NCI-H1694 treated with DMSO at 0.1 percent for 48 hours (cell line): Measurements from ENCODE around the gene CAMKK2.
"Not testable (repeated sequence)": the region's sequence is repeated elsewhere in the genome, so short reads cannot be mapped to it uniquely, and the experiment has no call there.

Experiments used
- DNase-seq: peaks from one replicate; lab custom pipeline; 2025; lab: John Stamatoyannopoulos, UW

CAMKK2 gene

DNA sequence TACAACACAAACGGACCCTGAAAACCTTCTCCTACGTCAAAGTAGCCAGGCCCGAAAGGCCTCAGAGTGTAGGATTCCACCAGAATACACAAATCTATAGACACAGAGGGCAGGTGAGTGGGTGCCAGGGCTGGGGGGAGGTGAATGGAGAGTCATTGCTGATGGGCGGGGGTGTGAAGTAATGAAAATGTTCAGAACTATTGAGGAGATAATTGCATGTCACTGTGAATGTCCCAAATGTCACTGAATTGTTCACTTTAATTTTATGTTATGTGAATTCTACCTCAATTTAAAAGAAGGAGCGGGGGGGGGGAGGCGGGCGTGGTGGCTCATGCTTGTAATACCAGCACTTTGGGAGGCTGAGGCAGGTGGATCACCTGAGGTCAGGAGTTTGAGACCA is 50.6 kb downstream of the CAMKK2 start:
- no peak for DNase-seq

DNA sequence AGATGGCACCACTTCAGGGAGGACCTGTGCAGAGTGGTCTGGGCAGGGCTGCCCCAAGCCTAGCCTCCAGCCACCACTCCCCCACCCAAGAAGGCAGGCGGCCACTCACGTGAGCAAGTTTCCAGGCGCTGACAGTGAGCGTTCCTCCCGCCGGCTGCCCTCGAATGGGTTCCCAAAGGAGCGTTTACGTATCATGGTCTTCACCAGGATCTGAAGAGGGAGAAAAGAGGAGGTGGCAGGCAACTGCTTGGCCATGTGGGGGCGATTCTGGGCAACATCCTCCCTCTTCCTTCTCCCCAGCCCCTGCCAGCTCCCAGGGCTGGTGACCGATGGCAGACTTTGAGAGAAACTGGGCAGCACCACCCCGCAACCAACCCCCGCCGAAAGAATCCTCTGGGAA is 51.5 kb downstream of the CAMKK2 start:
- DNase-seq: no peak

GRCh38 chr12:121241156-121241970 is 55.1 kb downstream of the CAMKK2 start:
- DNase-seq: no peak

- no peak for DNase-seq
These were observed 55.9 kb downstream of the CAMKK2 start for GRCh38 chr12:121240484-121241101.

GRCh38 chr12:121240062-121240420 is 56.5 kb downstream of the CAMKK2 start:
- DNase-seq: no peak

- no peak for DNase-seq
These were observed 57.0 kb downstream of the CAMKK2 start for GRCh38 chr12:121239351-121240061.

DNA sequence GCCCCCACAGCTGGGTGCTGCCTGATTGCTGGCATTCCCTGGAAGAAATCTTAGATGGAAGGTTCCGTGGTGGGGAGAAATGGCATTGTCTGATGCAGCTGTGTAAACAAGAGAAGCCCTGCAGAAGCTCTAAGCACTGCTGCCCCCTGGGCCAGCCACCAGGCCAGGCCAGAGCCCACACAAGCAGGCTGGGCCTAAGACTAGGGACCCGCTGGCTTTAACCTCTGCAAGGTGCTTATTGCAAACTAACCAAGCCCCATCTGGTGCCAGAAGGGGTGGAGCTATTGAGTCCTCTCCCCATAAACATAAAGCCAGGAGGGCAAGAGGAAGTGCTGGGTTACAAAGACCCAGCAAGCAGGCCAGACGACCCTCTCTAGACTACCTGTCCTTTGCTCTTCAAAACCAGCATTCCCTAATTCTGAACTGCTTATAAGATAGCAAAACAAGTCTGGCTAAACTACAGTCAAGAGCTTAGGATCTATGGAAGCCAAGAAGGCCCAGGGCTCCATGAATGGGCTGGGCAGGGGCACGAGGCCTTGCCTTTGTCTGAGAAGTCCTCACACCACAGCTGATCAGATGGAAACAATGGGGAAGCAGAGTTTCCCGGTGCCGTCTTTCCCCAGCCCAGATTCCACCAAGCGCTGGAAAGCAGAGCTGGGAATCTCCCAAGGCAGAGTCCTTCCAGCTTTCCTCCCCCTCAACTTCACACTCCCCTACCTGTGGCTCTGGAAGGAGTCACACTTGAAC is 57.7 kb downstream of the CAMKK2 start:
- no peak for DNase-seq

DNA sequence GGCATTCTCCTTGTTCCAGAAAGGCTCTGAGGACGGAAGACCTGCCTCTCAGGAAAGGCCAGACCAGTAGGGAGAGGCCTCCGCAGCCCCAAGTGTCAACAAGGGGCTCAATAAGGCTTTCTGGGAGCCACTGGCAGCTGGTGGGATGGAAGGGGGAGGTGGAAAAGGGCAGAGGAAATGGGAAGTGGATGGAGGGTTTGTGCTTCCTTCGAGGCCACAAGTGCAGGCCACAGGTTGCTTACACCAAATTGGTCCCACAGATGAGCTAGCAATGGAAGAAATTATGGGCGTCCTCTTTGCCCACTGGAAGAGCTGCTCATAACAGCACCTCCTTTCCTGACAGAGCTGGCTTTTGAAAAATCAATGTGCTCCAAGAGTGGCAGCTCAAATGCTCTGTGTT is 58.4 kb downstream of the CAMKK2 start:
- DNase-seq: no peak

GRCh38 chr12:121237415-121237814 is 59.1 kb downstream of the CAMKK2 start:
- no peak for DNase-seq

- DNase-seq: no peak
These were observed 59.7 kb downstream of the CAMKK2 start for GRCh38 chr12:121236776-121237175.

- DNase-seq: no peak
These were observed 62.9 kb downstream of the CAMKK2 start for GRCh38 chr12:121233628-121234020.

DNA sequence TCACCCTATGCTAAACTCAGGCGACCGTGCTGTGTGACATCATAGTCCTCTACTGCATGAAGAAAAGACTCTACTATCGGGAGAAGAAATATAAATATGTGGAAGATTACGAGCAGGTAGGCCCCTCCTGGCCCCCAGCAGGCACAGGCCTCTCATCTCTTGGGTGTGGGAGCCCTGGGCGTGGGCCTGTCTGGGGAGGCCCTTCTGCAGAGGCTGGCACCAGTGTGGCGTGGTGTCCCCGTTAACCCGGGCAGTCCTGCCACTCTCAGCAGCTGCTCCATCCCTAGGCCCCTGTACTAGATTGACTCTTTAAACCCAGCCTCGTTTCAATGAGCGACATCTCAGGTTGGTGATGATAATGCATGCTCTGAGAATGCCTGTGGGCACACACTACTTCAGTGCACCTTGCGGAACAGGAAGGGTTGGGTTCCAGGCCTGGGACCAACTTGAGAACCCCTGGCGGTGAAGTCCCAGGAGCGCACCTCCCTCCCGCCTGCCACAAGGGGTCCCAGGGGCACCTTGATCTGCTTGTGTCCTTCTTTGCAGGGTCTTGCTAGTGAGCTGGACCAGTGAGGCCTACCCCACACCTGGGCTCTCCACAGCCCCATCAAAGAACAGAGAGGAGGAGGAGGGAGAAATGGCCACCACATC is 63.4 kb downstream of the CAMKK2 start:
- DNase-seq: no peak

DNA sequence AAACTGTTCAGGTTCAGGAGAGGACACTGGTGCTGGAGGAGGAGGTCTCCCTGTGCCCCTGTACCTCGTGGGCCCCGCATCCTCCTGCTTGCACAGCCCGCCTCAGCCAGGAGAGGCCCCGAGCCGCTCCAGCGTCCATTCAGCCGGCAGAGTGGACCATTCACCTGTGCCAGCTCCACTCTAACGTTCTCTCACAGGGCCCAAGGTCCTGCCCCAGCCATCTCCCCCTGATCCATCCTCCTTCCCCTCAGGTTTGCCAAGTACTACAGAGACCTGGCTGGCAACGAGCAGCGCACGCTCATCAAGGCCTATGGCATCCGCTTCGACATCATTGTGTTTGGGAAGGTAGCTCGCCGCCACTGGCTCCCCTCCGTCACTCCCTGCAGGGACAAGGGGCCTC is 64.3 kb downstream of the CAMKK2 start:
- DNase-seq: no peak

GRCh38 chr12:121230538-121230907 is 66.0 kb downstream of the CAMKK2 start:
- no peak for DNase-seq

DNA sequence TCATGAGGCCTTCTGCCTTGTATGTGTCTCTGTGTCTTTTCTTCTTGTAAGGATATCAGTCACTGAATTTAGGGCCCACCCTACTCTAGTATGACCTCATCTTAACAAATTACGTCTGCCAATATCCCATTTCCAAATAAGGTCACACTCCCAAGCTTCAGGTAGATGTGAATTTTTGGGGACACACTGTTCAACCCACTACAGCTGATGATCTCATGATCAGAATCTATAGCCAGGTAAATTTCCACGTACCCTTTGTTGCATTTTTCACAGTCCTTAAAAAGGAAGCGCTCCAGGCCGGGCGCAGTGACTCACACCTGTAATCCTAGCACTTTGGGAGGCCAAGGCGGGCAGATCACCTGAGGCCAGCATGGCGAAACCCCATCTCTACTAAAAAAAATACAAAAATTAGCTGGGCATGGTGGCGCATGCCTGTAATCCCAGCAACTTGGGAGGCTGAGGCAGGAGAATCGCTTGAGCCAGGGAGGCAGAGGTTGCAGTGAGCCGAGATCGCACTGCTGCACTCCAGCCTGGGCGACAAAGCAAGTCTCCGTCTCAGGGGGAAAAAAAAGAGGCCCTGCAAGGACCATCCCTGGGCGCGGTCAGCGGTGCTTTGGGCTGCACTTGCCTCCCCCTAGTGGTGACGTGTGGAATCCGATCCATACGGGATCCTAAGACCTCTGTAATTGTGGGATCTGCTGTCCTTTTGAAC is 66.5 kb downstream of the CAMKK2 start:
- peak; percentile 3 for DNase-seq

- DNase-seq: no peak
These were observed 67.4 kb downstream of the CAMKK2 start for GRCh38 chr12:121228919-121229665.

DNA sequence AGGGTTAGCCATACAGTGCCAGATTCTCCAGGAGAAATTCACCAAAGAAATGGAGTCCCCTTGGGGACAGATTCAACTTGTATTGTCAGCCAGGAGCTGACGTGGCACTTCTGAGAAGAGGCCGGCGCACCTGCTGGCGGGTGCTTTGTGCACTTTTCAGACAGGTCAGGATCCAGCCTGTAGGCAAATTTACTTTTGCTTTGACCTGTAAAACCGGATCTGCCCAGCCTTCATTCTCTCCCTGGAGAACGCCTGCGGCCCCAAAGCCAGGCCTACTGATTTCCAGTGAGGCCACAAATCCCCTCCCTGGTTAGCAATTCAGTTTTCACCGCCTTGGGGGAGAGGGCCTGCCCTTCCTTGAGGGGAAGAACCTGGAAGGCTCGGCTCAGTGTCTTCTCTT is 69.2 kb downstream of the CAMKK2 start:
- DNase-seq: no peak

DNA sequence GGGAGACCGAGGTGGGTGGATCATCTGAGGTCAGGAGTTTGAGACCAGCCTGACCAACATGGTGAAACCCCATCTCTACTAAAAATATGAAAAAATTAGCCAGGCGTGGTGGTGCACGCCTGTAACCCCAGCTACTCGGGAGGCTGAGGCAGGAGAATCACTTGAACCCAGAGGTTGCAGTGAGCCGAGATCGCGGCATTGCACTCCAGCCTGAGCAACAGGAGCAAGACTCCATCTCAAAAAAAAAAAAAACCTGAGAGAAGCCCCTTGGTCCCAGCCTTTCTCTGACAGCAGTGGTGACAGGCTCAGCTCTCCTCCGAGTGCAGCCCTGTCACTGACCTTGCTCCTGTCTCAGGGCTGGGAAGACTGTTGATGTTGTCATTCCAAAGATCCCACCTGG is 69.6 kb downstream of the CAMKK2 start:
- DNase-seq: not testable (repeated sequence)

- DNase-seq: no peak
These were observed 70.1 kb downstream of the CAMKK2 start for GRCh38 chr12:121226399-121226798.

DNA sequence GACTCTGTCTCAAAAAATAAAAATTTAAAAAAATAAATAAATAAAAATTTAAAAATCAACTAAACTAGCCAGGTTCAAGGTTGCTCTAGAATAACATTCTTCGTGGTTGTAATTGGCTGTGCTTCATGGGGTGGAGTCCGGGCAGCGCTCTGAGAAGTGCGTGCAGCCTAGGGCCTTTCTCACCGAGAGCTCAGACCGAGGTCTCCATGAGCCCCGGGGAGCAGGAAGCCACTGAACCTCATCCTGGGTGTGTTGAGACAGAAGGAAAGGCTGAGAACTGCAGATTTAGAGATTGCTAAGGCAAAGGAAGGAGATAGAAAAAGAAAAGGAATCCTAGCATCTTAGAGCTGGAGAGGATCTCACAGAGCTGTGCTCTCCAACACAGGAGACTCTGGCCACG is 71.9 kb downstream of the CAMKK2 start:
- no peak for DNase-seq
